ENCODE results near the gene UGT1A5.

The UGT1A5 gene

DNA sequence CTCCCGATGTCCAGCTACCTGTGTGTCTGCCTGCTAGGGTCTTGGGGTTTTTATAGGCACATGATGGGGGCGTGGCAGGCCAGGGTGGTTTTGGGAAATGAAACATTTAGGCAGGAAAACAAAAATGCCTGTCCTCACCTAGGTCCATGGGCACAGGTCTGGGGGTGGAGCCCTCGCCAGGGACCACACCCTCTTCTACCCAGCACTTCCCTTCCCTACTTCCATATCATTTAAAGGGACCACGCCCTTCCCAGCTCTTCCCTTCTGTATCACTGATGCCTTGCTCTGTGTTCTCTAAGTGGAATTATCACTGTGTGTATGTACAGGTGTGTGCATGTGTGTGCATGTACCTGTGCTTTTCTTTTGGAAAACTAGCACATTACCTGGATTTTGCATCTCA is 53.7 kb downstream of the UGT1A5 start:
- H4K20me1 ChIP-seq (ENCODE audit: insufficient read depth): no peaks in the 10 kb centered on the region
- no peak overlapping the region for H2AFZ ChIP-seq (ENCODE audit: low read depth)
- H3K4me2 ChIP-seq: no peak overlapping the region
- TF ChIP-seq, protein P1, sequence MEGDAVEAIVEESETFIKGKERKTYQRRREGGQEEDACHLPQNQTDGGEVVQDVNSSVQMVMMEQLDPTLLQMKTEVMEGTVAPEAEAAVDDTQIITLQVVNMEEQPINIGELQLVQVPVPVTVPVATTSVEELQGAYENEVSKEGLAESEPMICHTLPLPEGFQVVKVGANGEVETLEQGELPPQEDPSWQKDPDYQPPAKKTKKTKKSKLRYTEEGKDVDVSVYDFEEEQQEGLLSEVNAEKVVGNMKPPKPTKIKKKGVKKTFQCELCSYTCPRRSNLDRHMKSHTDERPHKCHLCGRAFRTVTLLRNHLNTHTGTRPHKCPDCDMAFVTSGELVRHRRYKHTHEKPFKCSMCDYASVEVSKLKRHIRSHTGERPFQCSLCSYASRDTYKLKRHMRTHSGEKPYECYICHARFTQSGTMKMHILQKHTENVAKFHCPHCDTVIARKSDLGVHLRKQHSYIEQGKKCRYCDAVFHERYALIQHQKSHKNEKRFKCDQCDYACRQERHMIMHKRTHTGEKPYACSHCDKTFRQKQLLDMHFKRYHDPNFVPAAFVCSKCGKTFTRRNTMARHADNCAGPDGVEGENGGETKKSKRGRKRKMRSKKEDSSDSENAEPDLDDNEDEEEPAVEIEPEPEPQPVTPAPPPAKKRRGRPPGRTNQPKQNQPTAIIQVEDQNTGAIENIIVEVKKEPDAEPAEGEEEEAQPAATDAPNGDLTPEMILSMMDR (conservative IDR thresholded peaks at IDR 0.05; ENCODE audit: low read depth, low read length): no peak
- H3K27me3 ChIP-seq (ENCODE audit: insufficient read depth, low read depth): no peaks in the 10 kb centered on the region
- H3K4me3 ChIP-seq (IDR thresholded peaks at IDR 0.05; ENCODE audit: insufficient read depth, low read depth, low read length): no peak overlapping the region
- no peak overlapping the region for H3K27ac ChIP-seq
- H3K79me2 ChIP-seq (ENCODE audit: insufficient read depth, low read depth): no peaks in the 10 kb centered on the region
- H3K36me3 ChIP-seq (ENCODE audit: insufficient read depth): no peaks in the 10 kb centered on the region
- no peaks in the 10 kb centered on the region for H3K4me1 ChIP-seq (ENCODE audit: low read depth, poor library complexity, severe bottlenecking)
- H3K9ac ChIP-seq: no peak overlapping the region

DNA sequence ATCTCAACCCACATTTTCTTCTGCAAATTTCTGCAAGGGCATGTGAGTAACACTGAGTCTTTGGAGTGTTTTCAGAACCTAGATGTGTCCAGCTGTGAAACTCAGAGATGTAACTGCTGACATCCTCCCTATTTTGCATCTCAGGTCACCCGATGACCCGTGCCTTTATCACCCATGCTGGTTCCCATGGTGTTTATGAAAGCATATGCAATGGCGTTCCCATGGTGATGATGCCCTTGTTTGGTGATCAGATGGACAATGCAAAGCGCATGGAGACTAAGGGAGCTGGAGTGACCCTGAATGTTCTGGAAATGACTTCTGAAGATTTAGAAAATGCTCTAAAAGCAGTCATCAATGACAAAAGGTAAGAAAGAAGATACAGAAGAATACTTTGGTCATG is 55.4 kb downstream of the UGT1A5 start:
- no peaks in the 10 kb centered on the region for H3K4me1 ChIP-seq (ENCODE audit: low read depth, poor library complexity, severe bottlenecking)
- H4K20me1 ChIP-seq (ENCODE audit: insufficient read depth): no peaks in the 10 kb centered on the region
- no peak overlapping the region for H3K4me3 ChIP-seq (IDR thresholded peaks at IDR 0.05; ENCODE audit: insufficient read depth, low read depth, low read length)
- no peak overlapping the region for H3K4me2 ChIP-seq
- TF ChIP-seq, protein P1 (conservative IDR thresholded peaks at IDR 0.05; ENCODE audit: low read depth, low read length): no peak
- no peaks in the 10 kb centered on the region for H3K79me2 ChIP-seq (ENCODE audit: insufficient read depth, low read depth)
- H3K36me3 ChIP-seq (ENCODE audit: insufficient read depth): no peaks in the 10 kb centered on the region
- H2AFZ ChIP-seq (ENCODE audit: low read depth): no peak overlapping the region
- H3K27ac ChIP-seq: no peak overlapping the region
- H3K27me3 ChIP-seq (ENCODE audit: insufficient read depth, low read depth): no peaks in the 10 kb centered on the region
- H3K9ac ChIP-seq: no peak overlapping the region

DNA sequence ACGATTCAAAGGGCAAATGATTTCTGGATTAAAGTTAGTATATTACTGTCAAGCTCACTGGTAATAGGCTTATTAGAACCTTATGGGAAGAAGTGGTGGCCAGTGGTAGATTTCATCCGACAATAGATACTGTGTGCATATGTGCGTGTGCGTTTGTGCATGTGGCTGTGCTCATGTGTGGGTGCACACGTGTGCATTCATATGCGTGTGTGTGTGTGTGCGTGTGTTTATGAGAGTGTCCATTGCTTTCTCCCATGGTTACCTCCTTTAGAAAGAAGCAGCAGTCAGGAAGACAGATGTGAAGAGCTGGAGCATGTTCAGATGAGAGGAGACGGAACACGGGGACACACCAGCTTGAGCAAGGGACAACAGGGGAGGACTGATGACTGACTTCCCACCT is 56.6 kb downstream of the UGT1A5 start:
- Histone ChIP-seq H3K9ac (no peak overlapping the region), H3K4me2 (no peak overlapping the region), H2AFZ (ENCODE audit: low read depth) (no peak overlapping the region), H3K4me3 (IDR thresholded peaks at IDR 0.05; ENCODE audit: insufficient read depth, low read depth, low read length) (no peak overlapping the region), H3K27me3 (ENCODE audit: insufficient read depth, low read depth) (no peaks in the 10 kb centered on the region), H3K4me1 (ENCODE audit: low read depth, poor library complexity, severe bottlenecking) (no peaks in the 10 kb centered on the region), H3K27ac (no peak overlapping the region), H3K79me2 (ENCODE audit: insufficient read depth, low read depth) (no peaks in the 10 kb centered on the region), H4K20me1 (ENCODE audit: insufficient read depth) (no peaks in the 10 kb centered on the region), H3K36me3 (ENCODE audit: insufficient read depth) (no peaks in the 10 kb centered on the region)
- TF ChIP-seq, protein P1 (conservative IDR thresholded peaks at IDR 0.05; ENCODE audit: low read depth, low read length): no peak

DNA sequence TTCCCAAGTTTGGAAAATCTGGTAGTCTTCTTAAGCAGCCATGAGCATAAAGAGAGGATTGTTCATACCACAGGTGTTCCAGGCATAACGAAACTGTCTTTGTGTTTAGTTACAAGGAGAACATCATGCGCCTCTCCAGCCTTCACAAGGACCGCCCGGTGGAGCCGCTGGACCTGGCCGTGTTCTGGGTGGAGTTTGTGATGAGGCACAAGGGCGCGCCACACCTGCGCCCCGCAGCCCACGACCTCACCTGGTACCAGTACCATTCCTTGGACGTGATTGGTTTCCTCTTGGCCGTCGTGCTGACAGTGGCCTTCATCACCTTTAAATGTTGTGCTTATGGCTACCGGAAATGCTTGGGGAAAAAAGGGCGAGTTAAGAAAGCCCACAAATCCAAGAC is 59.4 kb downstream of the UGT1A5 start:
- H3K4me2 ChIP-seq: no peak overlapping the region
- TF ChIP-seq, protein P1 (conservative IDR thresholded peaks at IDR 0.05; ENCODE audit: low read depth, low read length): no peak
- no peaks in the 10 kb centered on the region for H4K20me1 ChIP-seq (ENCODE audit: insufficient read depth)
- no peaks in the 10 kb centered on the region for H3K27me3 ChIP-seq (ENCODE audit: insufficient read depth, low read depth)
- H3K4me3 ChIP-seq (IDR thresholded peaks at IDR 0.05; ENCODE audit: insufficient read depth, low read depth, low read length): no peak overlapping the region
- no peak overlapping the region for H3K27ac ChIP-seq
- no peaks in the 10 kb centered on the region for H3K36me3 ChIP-seq (ENCODE audit: insufficient read depth)
- no peak overlapping the region for H2AFZ ChIP-seq (ENCODE audit: low read depth)
- H3K4me1 ChIP-seq (ENCODE audit: low read depth, poor library complexity, severe bottlenecking): no peaks in the 10 kb centered on the region
- no peak overlapping the region for H3K9ac ChIP-seq
- no peaks in the 10 kb centered on the region for H3K79me2 ChIP-seq (ENCODE audit: insufficient read depth, low read depth)

DNA sequence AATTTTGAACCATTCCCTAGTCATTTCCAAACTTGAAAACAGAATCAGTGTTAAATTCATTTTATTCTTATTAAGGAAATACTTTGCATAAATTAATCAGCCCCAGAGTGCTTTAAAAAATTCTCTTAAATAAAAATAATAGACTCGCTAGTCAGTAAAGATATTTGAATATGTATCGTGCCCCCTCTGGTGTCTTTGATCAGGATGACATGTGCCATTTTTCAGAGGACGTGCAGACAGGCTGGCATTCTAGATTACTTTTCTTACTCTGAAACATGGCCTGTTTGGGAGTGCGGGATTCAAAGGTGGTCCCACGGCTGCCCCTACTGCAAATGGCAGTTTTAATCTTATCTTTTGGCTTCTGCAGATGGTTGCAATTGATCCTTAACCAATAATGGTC is 59.9 kb downstream of the UGT1A5 start:
- Histone ChIP-seq H3K4me1 (ENCODE audit: low read depth, poor library complexity, severe bottlenecking) (no peaks in the 10 kb centered on the region), H3K4me3 (IDR thresholded peaks at IDR 0.05; ENCODE audit: insufficient read depth, low read depth, low read length) (no peak overlapping the region), H3K79me2 (ENCODE audit: insufficient read depth, low read depth) (no peaks in the 10 kb centered on the region), H3K27ac (no peak overlapping the region), H2AFZ (ENCODE audit: low read depth) (no peak overlapping the region), H3K27me3 (ENCODE audit: insufficient read depth, low read depth) (no peaks in the 10 kb centered on the region), H3K4me2 (no peak overlapping the region), H3K36me3 (ENCODE audit: insufficient read depth) (no peaks in the 10 kb centered on the region), H3K9ac (no peak overlapping the region), H4K20me1 (ENCODE audit: insufficient read depth) (no peaks in the 10 kb centered on the region)
- TF ChIP-seq, protein P1 (conservative IDR thresholded peaks at IDR 0.05; ENCODE audit: low read depth, low read length): no peak

Data from KMS-11 (cell line).